ENCODE results near the gene HS2ST1. TPM values are rescaled to one million over a fixed set of nuclear protein-coding genes. Genes with fewer than 3 reads are reported as not detected.

The HS2ST1 gene
- total RNA-seq, 1 donor from 2014 or later = 10.0 TPM

GRCh38 chr1:87084244-87084836 lies 169.9 kb downstream of the HS2ST1 start:
- DNase-seq (ENCODE audit: missing footprints) (no peak), ATAC-seq (no peak)
- intact Hi-C loops (cut with DNase I) = loop anchor here (2.0 to 10.0 kb wide), 4 partner anchors 90 to 700 kb away; no protein-coding TSS in a partner anchor

DNA sequence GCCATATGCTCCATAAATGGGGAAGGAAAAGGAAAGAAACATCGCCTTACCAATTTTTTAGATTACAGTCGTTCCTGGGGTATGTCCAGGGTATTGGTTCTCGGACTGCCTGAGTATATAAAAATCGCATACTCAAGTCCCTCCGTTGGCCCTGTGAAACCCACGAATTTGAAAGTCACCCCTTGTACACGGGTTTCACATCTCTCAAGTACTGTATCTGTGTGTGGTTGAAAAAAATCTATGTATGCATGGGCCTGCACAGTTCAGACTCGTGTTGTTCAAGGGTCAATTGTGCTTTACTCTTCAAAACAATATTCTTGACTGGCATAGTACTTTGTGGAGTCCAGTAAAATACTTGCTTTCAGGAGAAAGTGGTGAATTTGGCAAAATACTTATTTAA lies 171.7 kb downstream of the HS2ST1 start:
- no peak for DNase-seq (ENCODE audit: missing footprints)
- intact Hi-C loops (cut with DNase I) = loop anchor here (10.0 kb wide), 3 partner anchors 91 to 701 kb away; no protein-coding TSS in a partner anchor
- ATAC-seq = no peak

DNA sequence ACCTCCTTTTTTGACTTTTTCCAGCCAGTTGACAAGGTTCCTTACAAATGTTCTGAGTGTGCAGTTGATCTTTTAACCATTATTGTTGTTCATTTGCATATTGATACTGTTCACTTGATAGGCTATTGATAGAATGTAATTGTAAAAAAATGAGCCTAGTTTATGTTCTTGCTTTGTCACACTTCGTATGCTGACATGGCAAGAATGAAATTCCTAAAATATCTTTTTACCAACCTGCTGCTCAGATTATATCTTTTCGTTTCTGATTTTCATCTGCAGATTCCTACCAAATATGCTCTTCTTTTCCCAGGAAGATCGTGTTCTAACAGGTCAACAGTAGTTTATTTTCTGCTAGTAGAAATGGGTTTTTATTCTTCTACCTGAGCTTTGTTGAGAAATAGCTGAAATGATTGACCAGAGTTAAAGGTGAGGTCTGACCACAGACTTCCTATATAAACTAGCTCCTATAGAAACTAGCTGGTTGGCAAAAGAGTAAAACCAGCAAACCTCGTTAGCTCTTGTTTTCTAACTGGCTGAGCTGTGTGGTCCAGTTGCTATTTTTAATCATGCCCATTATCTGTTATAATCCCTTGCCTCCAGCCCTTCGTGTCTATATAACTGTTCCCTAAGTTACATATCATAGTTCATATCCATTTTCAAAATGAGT lies 174.8 kb downstream of the HS2ST1 start:
- DNase-seq (ENCODE audit: missing footprints) (no peak), ATAC-seq (no peak)
- intact Hi-C loops (cut with DNase I) = loop anchor here (10.0 kb wide), 3 partner anchors 94 to 704 kb away; no protein-coding TSS in a partner anchor

DNA sequence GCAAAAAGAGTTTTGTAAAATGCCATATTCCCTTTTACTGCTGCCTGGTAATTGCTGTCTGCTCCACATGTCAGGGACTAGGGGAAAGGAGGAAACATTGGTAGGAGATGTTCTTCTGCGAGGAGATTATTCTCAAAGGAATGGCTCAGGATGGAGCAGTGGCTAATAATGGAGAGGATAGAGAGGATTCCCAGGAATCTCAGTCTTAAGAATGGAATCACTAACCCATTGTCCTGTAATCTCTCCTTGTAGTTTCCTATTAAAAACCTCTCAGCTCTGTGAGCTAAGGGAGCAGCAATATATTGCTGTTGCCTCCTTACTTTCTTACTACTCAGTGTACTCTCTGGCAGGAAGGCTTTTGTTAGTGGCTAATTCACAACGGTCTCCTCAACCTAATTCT lies 175.4 kb downstream of the HS2ST1 start:
- intact Hi-C loops (cut with DNase I) = loop anchor here (10.0 kb wide), 3 partner anchors 95 to 705 kb away; no protein-coding TSS in a partner anchor
- DNase-seq (ENCODE audit: missing footprints) = no peak
- no peak for ATAC-seq

DNA sequence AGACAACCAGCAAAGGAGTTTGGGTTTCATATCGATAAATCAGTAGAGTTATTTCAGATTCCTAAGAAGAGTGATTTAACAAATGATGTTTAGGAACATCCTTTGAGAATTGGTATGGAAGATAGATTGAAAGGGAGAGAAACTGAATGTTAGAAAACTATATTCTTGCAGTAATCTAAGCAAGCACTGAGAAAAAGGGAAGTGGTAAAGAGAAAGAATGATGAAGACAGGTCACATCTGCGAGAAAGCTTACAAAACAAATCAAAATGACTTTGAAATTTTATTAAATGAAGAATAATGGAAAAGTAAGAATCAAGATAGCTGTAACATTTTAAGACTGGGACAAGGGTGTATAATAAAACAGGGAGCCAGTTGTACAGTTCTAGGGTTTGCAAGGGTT lies 177.0 kb downstream of the HS2ST1 start:
- DNase-seq (ENCODE audit: missing footprints) = no peak
- intact Hi-C loops (cut with DNase I) = no loop called here
- no peak for ATAC-seq

GRCh38 chr1:87092846-87093245 lies 178.4 kb downstream of the HS2ST1 start:
- intact Hi-C loops (cut with DNase I) = no loop called here
- DNase-seq (ENCODE audit: missing footprints) (no peak), ATAC-seq (no peak)

- no peak for DNase-seq (ENCODE audit: missing footprints)
- intact Hi-C loops (cut with DNase I) = no loop called here
- ATAC-seq = no peak
Measured at GRCh38 chr1:87093286-87093685, 178.9 kb downstream of the HS2ST1 start.

GRCh38 chr1:87094238-87094637 lies 179.8 kb downstream of the HS2ST1 start:
- no peak for DNase-seq (ENCODE audit: missing footprints)
- intact Hi-C loops (cut with DNase I) = no loop called here

DNA sequence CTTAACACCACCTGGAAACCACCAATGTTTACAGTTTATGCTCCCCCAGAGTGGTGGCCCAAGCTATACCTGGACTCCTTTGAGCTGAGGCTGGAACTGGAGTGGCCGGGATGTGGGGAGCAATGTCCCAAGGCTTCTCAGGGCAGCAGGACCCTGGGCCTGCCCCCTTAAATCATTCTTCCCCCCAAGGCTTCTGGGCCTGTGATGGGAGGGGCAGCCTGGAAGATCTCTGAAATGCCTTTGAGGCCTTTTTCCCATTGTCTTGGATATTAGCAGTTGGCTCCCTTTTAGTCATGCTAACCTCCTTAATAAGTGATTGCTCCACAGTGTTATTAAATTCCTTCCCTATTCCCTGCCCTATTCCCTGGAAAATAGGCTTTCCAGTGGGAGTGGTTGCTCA lies 185.8 kb downstream of the HS2ST1 start:
- intact Hi-C loops (cut with DNase I) = no loop called here
- DNase-seq (ENCODE audit: missing footprints) (no peak), ATAC-seq (no peak)

More at GRCh38 chr1:87094238-87094637, 179.8 kb downstream of the HS2ST1 start:
- no peak for ATAC-seq

- ATAC-seq (no peak), DNase-seq (ENCODE audit: missing footprints) (no peak)
- intact Hi-C loops (cut with DNase I) = no loop called here
Measured at GRCh38 chr1:87103074-87103473, 188.6 kb downstream of the HS2ST1 start.

GRCh38 chr1:87104140-87104539 lies 189.7 kb downstream of the HS2ST1 start:
- ATAC-seq (no peak), DNase-seq (ENCODE audit: missing footprints) (no peak)
- intact Hi-C loops (cut with DNase I) = no loop called here

- no peak for DNase-seq (ENCODE audit: missing footprints)
- intact Hi-C loops (cut with DNase I) = no loop called here
- ATAC-seq = no peak
Measured at GRCh38 chr1:87104945-87105344, 190.5 kb downstream of the HS2ST1 start.

DNA sequence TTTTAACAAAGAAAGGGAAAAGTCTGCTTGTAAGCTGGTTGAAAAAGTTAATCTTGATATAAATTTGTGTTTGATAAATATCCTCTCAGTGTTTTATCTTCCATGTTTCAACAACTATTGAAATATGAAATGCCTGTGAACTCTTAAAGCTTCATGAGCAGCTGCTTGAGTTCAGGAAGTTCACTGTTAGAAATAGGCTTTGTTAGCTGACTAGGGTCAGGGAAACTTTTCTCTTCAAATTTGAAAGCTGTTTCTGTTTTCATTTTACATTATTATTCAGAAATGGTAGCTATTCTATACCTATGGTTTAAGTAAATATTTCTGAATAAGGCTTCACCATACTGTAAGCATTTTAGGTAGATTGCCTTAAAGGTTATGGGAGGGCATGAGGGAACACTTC lies 191.7 kb downstream of the HS2ST1 start:
- intact Hi-C loops (cut with DNase I) = no loop called here
- ATAC-seq (no peak), DNase-seq (ENCODE audit: missing footprints) (no peak)

GRCh38 chr1:87106867-87107266 lies 192.4 kb downstream of the HS2ST1 start:
- ATAC-seq = no peak
- DNase-seq (ENCODE audit: missing footprints) = no peak
- intact Hi-C loops (cut with DNase I) = no loop called here

- intact Hi-C loops (cut with DNase I) = no loop called here
- DNase-seq (ENCODE audit: missing footprints) (no peak), ATAC-seq (no peak)
Measured at GRCh38 chr1:87108228-87108627, 193.8 kb downstream of the HS2ST1 start.

- intact Hi-C loops (cut with DNase I) = no loop called here
- DNase-seq (ENCODE audit: missing footprints) = no peak
- ATAC-seq = no peak
Measured at GRCh38 chr1:87108814-87109411, 194.5 kb downstream of the HS2ST1 start.

GRCh38 chr1:87111659-87112371 lies 197.4 kb downstream of the HS2ST1 start:
- intact Hi-C loops (cut with DNase I) = no loop called here
- DNase-seq (ENCODE audit: missing footprints) (no peak), ATAC-seq (no peak)

GRCh38 chr1:87113313-87113712 lies 198.9 kb downstream of the HS2ST1 start:
- no peak for DNase-seq (ENCODE audit: missing footprints)
- ATAC-seq = peak; percentile 86
- intact Hi-C loops (cut with DNase I) = no loop called here

DNA sequence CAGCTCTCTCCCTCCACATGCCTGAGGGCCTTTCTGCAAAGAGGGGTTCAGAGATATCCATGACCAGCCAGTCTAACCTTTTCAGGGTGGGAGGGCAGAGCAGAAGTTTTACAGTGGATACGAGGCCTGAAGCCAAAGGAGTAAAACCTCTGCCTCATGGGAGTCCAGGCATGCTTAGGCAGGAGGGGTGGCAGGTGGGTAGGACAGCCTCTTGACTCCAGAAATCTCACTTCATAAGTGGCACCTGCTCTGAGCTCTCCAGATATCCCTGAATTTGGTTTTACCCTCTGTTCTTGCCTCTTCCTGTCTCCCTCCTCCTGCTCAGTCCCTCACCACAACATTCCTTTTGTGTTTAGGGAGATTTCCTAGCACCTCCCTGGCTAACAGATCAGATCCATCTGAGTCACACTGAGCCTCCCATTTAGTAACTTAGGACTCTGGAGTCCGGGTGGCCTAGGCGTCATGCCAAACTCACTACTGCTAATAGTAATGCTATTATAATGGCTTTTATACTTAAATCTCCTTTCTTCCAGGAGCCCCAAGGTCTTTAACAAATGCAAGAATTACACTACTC lies 201.0 kb downstream of the HS2ST1 start:
- ATAC-seq (no peak), DNase-seq (ENCODE audit: missing footprints) (no peak)
- intact Hi-C loops (cut with DNase I) = no loop called here

All from Right ventricle myocardium inferior (tissue), 1 donor.